NK-92 (cell line): ENCODE data around the gene KHDRBS1.
"Not testable (repeated sequence)": the region's sequence is repeated elsewhere in the genome, so short reads cannot be mapped to it uniquely, and the experiment has no call there.

ENCODE experiments used
- DNase-seq: peaks from one replicate; lab custom pipeline; 2025; ENCODE audit not compliant: unreplicated experiment; lab: John Stamatoyannopoulos, UW

Gene KHDRBS1

GRCh38 chr1:32013386-32014198, at the start of gene KHDRBS1:
Gene KHDRBS1, plus strand, starts transcription at chr1:32013868. Its CDS starts 128 bp downstream, at chr1:32013996.
- peak; percentile 92 for DNase-seq

GRCh38 chr1:31970873-31971272, 42.8 kb upstream of the KHDRBS1 start:
- no peak for DNase-seq

GRCh38 chr1:31976401-31976800, 37.3 kb upstream of the KHDRBS1 start:
- no peak for DNase-seq

- no peak for DNase-seq
Observed at GRCh38 chr1:31977385-31978131, 36.1 kb upstream of the KHDRBS1 start.

- no peak for DNase-seq
Observed at GRCh38 chr1:31978843-31979400, 34.7 kb upstream of the KHDRBS1 start.

- DNase-seq = no peak
Observed at GRCh38 chr1:31980835-31981455, 32.7 kb upstream of the KHDRBS1 start.

GRCh38 chr1:31981456-31981839, 32.2 kb upstream of the KHDRBS1 start:
- no peak for DNase-seq

- DNase-seq = no peak
Observed at GRCh38 chr1:31981972-31982371, 31.7 kb upstream of the KHDRBS1 start.

- no peak for DNase-seq
Observed at GRCh38 chr1:31984419-31985347, 29.0 kb upstream of the KHDRBS1 start.

- no peak for DNase-seq
Observed at GRCh38 chr1:31985430-31985829, 28.2 kb upstream of the KHDRBS1 start.

- no peak for DNase-seq
Observed at GRCh38 chr1:31987135-31987619, 26.5 kb upstream of the KHDRBS1 start.

- DNase-seq = no peak
Observed at GRCh38 chr1:31989964-31990363, 23.7 kb upstream of the KHDRBS1 start.

- no peak for DNase-seq
Observed at GRCh38 chr1:31991182-31991581, 22.5 kb upstream of the KHDRBS1 start.

- DNase-seq = no peak
Observed at GRCh38 chr1:31995263-31995662, 18.4 kb upstream of the KHDRBS1 start.

GRCh38 chr1:31996121-31996520, 17.5 kb upstream of the KHDRBS1 start:
- not testable (repeated sequence) for DNase-seq

- no peak for DNase-seq
Observed at GRCh38 chr1:32001863-32002262, 11.8 kb upstream of the KHDRBS1 start.

GRCh38 chr1:32002285-32002684, 11.4 kb upstream of the KHDRBS1 start:
- not testable (repeated sequence) for DNase-seq

GRCh38 chr1:32005522-32005921, 8.1 kb upstream of the KHDRBS1 start:
- DNase-seq = no peak

GRCh38 chr1:32007591-32007940, 6.1 kb upstream of the KHDRBS1 start:
- DNase-seq = no peak

GRCh38 chr1:32010246-32010645, 3.4 kb upstream of the KHDRBS1 start:
- DNase-seq = no peak
